BJ (cell line): ENCODE data around the gene NPAS3. TPM values are rescaled to one million over a fixed set of nuclear protein-coding genes. Genes with fewer than 3 reads are reported as not detected.

Experiments
- CTCF ChIA-PET: fragments of 350-600 bp; formaldehyde crosslinking; extraction: SDS; loops from one replicate; lab custom pipeline; 2021; ENCODE audit warnings: antibody characterized with exemption, inconsistent platforms; lab: Yijun Ruan, JAX
- POLR2A ChIA-PET: fragments of 300-600 bp; sonication (Branson Sonifier 250); formaldehyde crosslinking; extraction: SDS; loops from one replicate; lab custom pipeline; 2021; ENCODE audit warnings: antibody characterized with exemption; lab: Charles Lee
- DNase-seq: peaks from one replicate; pipeline ENCODE4 v3.0.0-alpha.2; 2011; ENCODE audit warnings: low read depth
- H3K27me3 ChIP-seq: 2 replicates; pipeline ENCODE4 v1.6.0; 2011; ENCODE audit warnings: low read length; ENCODE audit not compliant: control insufficient read depth, insufficient read depth
- H3K36me3 ChIP-seq: 2 replicates; pipeline ENCODE4 v1.5.1; 2011; ENCODE audit warnings: low read length; ENCODE audit not compliant: control insufficient read depth, insufficient read depth
- H3K4me3 ChIP-seq: 2 replicates; pipeline ENCODE4 v1.5.1; 2011; ENCODE audit warnings: low read depth, mild to moderate bottlenecking, control low read depth, low read length
- polyA plus RNA-seq: library from polyadenylated mRNA; depleted of rRNA; stranded (reverse); fragments of >200 nt; gene quantifications from 2 replicates; pipeline ENCODE4 v1.2.3, GENCODE V29; 2011
- TF ChIP-seq, protein P1 (sequence below): IDR thresholded peaks from 2 replicates; pipeline ENCODE4 v1.5.1; 2011; ENCODE audit warnings: low read depth, mild to moderate bottlenecking, control low read depth, inconsistent platforms, low read length, moderate library complexity; ENCODE audit not compliant: insufficient read depth

Gene NPAS3
- polyA plus RNA-seq, 1 experiment = 0.09 TPM

DNA sequence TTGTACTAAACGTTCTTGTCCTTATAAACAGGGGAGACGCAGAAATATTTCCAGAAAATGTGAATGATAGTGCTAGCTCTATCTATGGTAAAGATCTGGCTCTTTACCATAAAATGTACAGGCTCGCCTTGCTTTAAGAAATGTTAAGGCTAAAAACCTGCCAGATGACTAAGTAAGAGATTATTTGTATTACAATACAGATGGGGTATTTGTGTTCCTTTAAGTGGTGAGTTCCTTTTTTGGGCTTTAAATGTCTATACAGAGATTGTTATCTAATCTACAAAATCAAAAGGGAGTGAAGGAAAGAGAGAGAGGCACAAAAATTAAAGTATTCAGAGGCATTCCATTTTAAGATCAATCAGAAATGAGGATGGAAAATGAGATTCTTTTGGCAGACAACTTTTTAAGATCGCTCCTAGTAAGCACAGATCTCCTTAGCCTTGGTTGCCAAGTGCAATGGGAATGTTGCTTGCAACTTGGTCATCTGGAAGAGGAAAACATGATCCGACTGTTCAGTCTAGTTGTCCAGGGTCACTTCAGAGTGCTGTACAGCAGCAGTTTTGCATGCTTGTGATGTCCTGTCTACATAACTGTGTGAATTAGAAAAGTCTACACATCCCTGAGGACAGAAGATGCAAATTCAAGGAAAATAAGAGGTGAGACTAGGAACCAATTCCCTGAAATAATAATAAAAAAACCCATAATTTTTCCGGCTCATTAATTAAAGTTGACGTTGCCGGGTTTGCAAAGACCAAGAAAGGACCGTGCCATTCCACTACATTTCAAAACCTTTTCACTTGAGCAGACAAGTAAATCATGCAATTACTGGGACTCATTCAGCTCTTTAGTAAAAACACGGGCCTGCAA is 631.4 kb downstream of the NPAS3 start:
- no peaks in the 10 kb centered on the region for H3K27me3 ChIP-seq
- CTCF ChIA-PET = interaction anchor here (0.6 kb wide), 2 partner anchors 137 to 645 kb away, joined by 3 read pairs; no protein-coding TSS in a partner anchor
- no peak overlapping the region for H3K4me3 ChIP-seq
- no peak for DNase-seq
- TF ChIP-seq, protein P1, sequence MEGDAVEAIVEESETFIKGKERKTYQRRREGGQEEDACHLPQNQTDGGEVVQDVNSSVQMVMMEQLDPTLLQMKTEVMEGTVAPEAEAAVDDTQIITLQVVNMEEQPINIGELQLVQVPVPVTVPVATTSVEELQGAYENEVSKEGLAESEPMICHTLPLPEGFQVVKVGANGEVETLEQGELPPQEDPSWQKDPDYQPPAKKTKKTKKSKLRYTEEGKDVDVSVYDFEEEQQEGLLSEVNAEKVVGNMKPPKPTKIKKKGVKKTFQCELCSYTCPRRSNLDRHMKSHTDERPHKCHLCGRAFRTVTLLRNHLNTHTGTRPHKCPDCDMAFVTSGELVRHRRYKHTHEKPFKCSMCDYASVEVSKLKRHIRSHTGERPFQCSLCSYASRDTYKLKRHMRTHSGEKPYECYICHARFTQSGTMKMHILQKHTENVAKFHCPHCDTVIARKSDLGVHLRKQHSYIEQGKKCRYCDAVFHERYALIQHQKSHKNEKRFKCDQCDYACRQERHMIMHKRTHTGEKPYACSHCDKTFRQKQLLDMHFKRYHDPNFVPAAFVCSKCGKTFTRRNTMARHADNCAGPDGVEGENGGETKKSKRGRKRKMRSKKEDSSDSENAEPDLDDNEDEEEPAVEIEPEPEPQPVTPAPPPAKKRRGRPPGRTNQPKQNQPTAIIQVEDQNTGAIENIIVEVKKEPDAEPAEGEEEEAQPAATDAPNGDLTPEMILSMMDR = no peak
- POLR2A ChIA-PET = no interaction called here
- no peaks in the 10 kb centered on the region for H3K36me3 ChIP-seq

DNA sequence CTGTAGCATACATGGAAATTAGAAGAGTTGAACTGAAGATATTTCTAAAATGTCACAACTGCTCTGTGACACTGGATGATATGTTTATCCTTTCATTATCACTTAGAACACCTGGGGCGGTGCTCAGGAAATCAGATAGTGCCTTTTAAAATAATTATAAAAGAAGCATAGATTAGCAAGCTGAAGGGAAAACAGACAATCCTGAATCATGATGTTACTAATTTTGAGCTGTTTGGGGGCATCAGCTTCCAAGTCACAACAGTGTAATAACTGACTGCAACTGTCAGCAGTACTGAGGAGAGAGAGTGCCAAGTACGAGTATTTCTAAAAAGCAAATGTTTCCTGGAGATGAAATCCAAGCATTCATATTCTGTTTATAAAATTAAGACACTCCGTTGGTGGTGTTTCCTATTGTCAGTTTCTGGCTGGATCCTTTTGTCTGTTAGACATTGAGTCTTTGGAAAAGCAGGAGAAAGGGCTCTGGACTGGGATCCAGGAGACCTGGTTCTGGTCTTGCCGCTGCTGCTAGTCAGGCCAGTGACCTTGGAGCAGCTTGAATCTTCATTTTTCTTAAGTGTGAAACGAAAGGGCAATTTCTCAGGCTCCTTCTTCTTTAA is 632.1 kb downstream of the NPAS3 start:
- no peaks in the 10 kb centered on the region for H3K27me3 ChIP-seq
- ChIA-PET POLR2A (no interaction called here), CTCF (interaction anchor here (0.6 kb wide), 1 partner anchor 136 kb away, joined by 3 read pairs; no protein-coding TSS in a partner anchor)
- DNase-seq = no peak
- TF ChIP-seq, protein P1 = no peak
- H3K4me3 ChIP-seq = no peak overlapping the region
- H3K36me3 ChIP-seq = no peaks in the 10 kb centered on the region

DNA sequence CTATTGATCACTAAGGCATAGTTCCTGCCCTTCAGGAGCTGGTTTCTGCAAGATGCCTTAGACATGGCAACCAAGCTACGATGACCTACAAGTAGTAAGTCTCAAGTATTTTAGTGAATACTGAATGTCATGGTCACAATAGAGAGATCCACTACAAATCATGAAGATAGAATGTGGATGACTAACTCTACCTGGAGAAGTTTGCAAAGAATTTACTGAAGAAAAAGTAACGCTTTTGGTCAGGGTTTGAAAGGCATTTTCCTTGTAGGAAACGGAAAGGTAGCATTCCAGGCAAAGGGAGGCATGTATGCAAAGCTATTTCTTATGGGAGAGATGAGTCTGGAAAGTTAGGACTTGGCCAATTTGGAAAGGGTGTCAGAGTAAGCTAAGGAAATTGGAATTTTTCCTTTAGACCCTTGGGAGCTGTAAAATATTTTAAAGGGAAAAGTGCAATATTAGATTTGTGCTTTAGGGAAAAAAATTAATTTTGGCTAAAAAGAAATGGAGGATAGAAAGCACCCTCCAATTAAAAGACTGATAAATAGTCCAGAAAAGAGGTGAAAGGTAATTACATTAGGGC is 634.7 kb downstream of the NPAS3 start:
- TF ChIP-seq, protein P1 = no peak
- Histone ChIP-seq H3K36me3 (no peaks in the 10 kb centered on the region), H3K27me3 (no peaks in the 10 kb centered on the region), H3K4me3 (no peak overlapping the region)
- no peak for DNase-seq
- ChIA-PET CTCF (interaction anchor here (0.8 kb wide), 1 partner anchor 219 kb away, joined by 4 read pairs; no protein-coding TSS in a partner anchor), POLR2A (no interaction called here)

DNA sequence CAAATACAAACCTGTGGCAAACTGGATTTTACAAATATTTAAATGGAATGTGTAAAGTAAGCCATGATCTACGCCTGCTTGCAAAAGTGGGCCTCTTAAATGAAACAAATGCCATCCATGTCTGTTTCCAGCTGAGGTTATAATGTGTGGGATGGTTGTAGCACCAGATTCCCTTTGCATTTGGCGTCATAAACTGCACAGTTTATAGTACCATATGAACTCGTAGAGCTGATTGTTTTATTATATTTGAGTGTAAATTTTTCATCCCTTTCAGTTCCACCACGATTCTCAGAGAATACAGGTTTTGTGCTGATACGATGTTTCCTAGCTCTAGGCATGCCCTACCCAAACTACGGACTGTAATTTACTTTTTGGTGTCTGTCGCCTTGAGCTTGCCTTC is 637.3 kb downstream of the NPAS3 start:
- POLR2A ChIA-PET = no interaction called here

More for the DNA sequence above, 637.3 kb downstream of the NPAS3 start:
- Histone ChIP-seq H3K27me3 (no peaks in the 10 kb centered on the region), H3K36me3 (no peaks in the 10 kb centered on the region), H3K4me3 (no peak overlapping the region)
- CTCF ChIA-PET = interaction anchor here (1.2 kb wide), 1 partner anchor 20 kb away, joined by 3 read pairs; no protein-coding TSS in a partner anchor
- TF ChIP-seq, protein P1 = no peak
- no peak for DNase-seq
